NCI-H748 (cell line): ENCODE results near the gene PLP2.

Experiments used
- DNase-seq: peaks from one replicate; lab custom pipeline; 2025; ENCODE audit not compliant: unreplicated experiment; lab: John Stamatoyannopoulos, UW

Gene PLP2

GRCh38 chrX:49208399-49208798 lies 36.7 kb downstream of the PLP2 start:
- no peak for DNase-seq

- DNase-seq: no peak
Observed at GRCh38 chrX:49209434-49210251, 37.9 kb downstream of the PLP2 start.

GRCh38 chrX:49210406-49210805 lies 38.7 kb downstream of the PLP2 start:
- DNase-seq: no peak

GRCh38 chrX:49211074-49211473 lies 39.4 kb downstream of the PLP2 start:
- DNase-seq: no peak

- DNase-seq: no peak
Observed at GRCh38 chrX:49212209-49212608, 40.5 kb downstream of the PLP2 start.

- no peak for DNase-seq
Observed at GRCh38 chrX:49212861-49213260, 41.2 kb downstream of the PLP2 start.

GRCh38 chrX:49214416-49214815 lies 42.7 kb downstream of the PLP2 start:
- no peak for DNase-seq

GRCh38 chrX:49214996-49215526 lies 43.4 kb downstream of the PLP2 start:
- DNase-seq: no peak

GRCh38 chrX:49220100-49220499 lies 48.4 kb downstream of the PLP2 start:
- DNase-seq: no peak

GRCh38 chrX:49221868-49222267 lies 50.2 kb downstream of the PLP2 start:
- DNase-seq: no peak
